Occipital lobe (tissue), 2 donors: ENCODE data around the gene ZNF787. TPM values are rescaled to one million over a fixed set of nuclear protein-coding genes. Genes with fewer than 3 reads are reported as not detected.

ENCODE experiments used
- DNase-seq: peaks from one replicate; lab custom pipeline; 2025; lab: John Stamatoyannopoulos, UW
- total RNA-seq: library from RNA; depleted of rRNA; stranded (reverse); fragments of >200 nt; gene quantifications from one replicate; pipeline ENCODE4 v1.2.3, GENCODE V29; 2014

Gene ZNF787
- total RNA-seq, 1 donor from 2014 or later: 14.3 TPM

DNA sequence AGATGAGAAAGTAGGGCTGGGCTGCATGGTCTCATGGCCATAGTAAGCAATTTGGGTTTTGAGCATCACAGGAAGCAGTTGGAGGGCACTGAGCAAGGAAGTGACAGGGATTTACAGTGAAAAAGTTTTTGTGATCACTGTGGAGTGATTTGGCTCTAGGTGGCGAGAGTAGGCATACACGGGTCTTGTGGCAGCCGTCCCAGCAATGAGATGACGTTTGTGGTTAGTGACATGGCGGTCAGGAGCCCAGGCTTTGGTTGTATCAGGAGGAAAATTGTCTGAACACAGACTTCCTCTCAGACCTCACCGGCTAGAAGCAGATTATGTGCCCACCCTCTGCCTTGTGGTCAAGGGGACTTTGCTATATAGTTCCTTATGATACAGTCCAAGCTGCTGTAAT is 23.3 kb upstream of the ZNF787 start:
- no peak for DNase-seq

DNA sequence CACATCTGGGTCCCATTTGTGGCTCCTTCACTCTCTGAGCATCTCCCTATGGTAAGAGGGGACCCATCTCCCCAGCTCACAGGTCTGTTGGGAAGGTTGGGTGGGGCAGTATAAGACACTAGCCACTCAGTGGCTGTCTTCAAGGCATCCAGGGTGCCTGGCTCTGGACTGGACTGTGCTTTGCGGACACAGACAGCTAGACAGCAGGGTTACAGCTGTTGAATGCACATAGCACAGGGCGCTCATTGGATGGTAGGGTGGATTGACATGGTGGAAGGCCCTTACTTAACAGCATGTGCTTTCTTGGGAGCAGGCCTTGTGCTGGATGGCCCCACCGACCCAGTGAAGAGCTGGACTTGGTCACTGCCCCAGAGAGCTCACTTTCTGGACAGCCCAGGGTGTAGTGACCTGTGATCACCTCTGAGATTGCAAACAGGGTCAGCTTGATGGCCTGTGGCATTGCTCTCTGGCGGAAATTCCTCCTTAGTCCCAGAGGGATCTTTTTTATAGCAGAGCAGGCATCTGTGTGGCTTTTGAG is 21.9 kb upstream of the ZNF787 start:
- no peak for DNase-seq

- DNase-seq: no peak
Observed at GRCh38 chr19:56142087-56142787, 21.1 kb upstream of the ZNF787 start.

DNA sequence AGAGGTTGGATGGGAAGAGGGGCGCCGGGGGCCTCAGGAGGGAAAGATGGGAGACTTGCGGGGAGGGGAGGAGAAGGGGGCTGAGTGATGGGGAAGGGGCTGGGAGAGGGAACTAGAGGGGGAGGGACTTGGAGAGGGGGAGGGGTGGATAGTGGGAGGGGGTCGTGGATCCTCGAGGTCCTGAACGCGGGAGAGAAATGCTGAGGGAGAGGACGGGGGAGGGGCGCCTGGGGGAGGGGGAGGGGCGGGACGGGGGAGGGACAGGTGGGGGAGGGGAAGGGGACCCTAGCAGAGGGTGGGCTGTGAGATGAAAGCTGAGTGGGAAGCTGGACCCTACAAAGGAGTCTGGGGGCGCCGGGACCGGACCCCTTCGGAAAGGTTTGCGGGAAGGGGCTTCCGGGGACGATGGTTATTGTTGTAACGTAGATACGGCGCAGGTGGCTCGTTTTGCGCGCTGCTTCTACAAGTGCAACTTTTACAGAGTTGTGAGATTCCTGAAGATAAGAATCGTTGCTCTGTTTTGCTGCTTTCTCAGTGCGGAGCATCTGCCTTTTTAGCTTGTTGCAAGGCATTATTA is 20.4 kb upstream of the ZNF787 start:
- DNase-seq: no peak

- peak; percentile 100 for DNase-seq
Observed at GRCh38 chr19:56140583-56141416, 19.7 kb upstream of the ZNF787 start, which contains the start of gene ZNF444. Gene ZNF444 (plus strand): TSS chr19:56141287. CDS start chr19:56146912, 5,625 bp downstream.

DNA sequence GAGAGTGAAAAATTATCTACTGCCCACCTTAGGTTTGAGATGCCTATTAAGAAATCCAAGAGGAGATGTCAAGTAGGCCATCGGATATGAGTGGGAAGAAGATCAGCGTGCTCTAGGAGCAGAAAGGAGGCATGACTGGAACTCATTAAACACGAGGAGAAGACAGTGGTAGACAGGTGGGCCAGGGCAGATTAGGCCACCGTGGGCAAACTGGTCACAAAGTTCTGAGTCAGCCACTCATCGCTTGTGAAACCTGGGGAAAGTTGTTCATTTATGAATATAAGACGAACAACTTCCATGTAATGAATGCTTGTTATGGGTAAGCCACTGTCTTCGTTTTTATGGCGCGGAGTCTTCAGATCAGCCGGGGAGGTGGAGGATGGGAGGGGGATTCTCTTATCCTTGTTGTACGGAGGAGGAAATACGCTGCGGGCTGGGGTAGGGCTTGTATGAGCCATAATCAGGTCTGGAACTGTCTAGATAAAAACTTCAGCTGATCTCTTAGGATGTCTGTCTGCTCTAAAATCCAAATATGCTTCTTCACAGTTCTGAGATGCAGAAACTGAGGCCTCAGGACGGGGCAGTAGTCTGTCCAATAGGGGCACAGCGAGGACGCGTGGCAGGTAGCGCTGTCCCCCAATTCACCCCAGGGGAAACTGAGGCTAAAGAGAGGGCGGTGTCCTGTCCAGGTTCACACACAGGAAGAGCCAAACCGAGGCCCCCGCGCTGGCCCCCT is 18.9 kb upstream of the ZNF787 start:
- no peak for DNase-seq

GRCh38 chr19:56138069-56138468 is 17.0 kb upstream of the ZNF787 start:
- no peak for DNase-seq

DNA sequence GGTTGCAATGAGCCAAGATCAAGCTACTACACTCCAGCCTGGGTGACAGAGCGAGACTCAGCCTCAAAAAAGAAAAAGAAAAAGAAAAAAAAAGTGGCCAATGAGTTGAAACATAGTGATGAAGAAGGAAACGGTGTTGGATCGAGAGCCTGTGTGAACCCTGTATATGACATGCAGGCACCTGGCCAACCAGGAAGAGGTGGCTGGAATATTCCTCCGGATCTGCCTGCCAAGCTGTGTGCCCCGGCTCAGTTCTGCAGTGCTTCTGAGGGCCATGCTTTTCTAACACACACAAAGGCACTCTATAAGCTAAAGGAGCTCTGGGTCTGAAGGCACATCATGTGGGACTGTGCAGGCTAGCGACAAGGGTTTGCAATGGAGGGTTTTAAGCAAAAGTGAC is 16.3 kb upstream of the ZNF787 start:
- DNase-seq: no peak

DNA sequence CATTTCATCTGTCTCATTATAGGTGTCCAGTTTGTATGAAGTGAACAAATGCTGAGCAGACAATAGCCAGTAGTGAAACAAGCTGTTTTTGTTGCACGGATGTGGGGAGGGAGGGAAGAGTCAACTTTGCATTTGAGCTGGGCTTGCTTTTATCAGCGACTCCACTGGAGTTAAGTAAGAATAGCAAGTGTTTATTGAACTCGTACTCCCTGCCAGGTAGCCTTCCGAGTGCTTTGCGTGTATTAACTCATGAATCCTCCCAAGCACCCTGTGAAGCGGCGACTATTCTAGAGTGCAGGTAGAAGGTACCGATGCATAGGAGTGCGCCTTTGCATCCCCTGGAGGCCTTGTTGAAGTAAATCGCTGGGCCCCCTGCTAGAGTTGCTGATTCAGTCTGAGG is 15.3 kb upstream of the ZNF787 start:
- DNase-seq: no peak

- no peak for DNase-seq
Observed at GRCh38 chr19:56134654-56134921, 13.5 kb upstream of the ZNF787 start.

GRCh38 chr19:56133858-56134653 is 13.0 kb upstream of the ZNF787 start:
- no peak for DNase-seq

- no peak for DNase-seq
Observed at GRCh38 chr19:56132316-56132822, 11.3 kb upstream of the ZNF787 start.

- no peak for DNase-seq
Observed at GRCh38 chr19:56131651-56132050, 10.6 kb upstream of the ZNF787 start.

GRCh38 chr19:56130006-56130405 is 8.9 kb upstream of the ZNF787 start:
- DNase-seq: no peak

DNA sequence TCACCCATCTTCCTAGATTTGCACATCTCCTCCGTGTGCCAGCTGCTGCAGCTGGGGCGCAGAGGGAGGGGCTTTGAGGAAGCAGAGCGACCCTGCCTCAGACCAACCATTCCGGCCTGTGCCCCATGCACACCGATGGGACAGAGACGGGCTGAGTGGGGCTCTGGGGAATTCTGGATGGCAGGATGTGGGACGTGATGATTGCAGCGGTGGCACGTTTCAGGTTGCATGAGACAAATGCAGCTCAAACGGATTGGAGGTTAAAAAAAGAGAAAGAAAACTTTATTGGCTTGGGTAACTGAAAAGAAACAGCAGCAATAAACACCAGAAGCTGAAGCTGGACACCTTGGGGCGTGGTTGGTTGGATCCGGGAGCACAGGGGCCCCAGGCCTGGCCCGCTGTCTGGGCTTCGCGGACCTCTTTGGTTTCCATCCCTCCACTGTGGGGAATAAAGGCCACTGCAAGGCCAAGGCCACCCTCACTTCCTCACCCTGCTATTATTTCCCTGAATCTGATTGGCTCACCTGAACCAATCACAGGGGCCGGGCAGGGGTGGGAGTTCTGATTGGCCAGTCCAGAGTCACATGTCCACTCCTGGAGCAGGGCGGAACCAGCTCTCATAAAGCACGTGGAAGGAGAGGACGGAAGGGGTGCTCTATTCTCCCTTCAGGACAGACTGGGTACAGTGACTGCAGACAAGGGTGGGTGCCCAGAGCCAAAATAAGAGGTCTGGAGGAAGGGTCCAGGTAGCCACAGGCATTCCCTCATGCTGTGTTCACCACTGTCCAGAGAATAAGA is 6.1 kb upstream of the ZNF787 start:
- no peak for DNase-seq

DNA sequence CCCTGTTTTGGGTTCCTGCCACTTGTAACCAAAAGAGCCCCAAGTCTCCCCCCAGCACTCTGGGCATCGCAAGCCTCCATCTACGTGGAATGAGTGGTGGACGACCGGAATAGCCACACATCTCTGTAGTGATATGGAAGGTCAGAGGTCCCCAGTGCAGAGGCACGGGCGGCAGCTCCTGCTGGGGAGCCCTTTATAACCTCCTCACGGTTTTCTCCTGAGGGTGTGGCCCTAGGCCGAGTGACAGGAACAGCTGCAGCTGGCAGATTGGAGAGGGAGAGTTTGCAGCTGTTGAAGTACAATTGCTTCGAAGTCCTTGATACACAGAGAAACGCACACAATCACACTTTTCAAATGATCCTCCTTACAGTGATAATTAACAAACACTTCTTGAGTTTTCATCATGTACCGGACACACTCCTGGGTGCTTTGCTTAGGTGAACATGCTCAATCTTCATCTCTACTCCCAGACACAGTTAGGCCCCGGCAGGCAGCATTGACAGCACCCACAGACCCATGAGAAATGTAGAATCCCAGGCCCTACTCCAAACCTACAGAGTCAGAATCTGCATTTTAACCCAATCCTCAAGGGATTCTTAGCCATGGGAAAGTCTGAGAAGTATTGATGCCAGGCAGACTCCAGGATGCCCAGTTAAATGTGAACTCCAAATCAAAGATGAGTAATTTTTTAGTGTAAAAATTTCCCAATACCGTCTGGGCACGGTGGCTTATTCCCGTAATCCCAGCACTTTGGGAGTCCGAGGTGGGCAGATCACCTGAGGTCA is 4.9 kb upstream of the ZNF787 start:
- no peak for DNase-seq

DNA sequence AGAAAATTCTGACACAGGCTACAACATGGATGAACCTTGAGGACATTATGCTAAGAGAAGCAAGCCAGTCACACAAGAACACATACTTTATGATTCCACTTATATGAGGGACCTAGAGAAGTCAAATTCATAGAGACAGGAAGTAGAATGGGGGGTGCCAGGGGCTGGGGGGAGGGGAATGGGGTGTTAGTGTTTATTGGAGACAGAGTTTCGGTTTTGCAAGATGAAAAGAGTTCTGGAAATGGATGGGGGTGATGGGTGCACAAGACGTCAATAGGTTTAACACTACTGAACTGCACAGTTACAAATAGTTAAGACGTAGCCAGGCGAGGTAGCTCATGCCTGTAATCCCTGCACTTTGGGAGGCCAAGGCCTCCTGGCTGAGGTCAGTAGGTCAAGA is 3.5 kb upstream of the ZNF787 start:
- DNase-seq: no peak

- DNase-seq: no peak
Observed at GRCh38 chr19:56123266-56123891, 2.3 kb upstream of the ZNF787 start.
